GM19328 (cell line): ENCODE results near the gene ADAR.

Experiments used
- ATAC-seq: cut with Tn5 transposase; IDR thresholded peaks from one replicate; pipeline ENCODE4 v1.9.1; 2021; ENCODE audit warnings: mild to moderate bottlenecking, moderate library complexity; ENCODE audit not compliant: unreplicated experiment

The ADAR gene

GRCh38 chr1:154586641-154587040 lies 21.3 kb downstream of the ADAR start:
- no peak for ATAC-seq

GRCh38 chr1:154586231-154586630 lies 21.8 kb downstream of the ADAR start:
- ATAC-seq = no peak

GRCh38 chr1:154584267-154584994 lies 23.6 kb downstream of the ADAR start:
- no peak for ATAC-seq

- ATAC-seq = no peak
Observed at GRCh38 chr1:154583773-154584172, 24.2 kb downstream of the ADAR start.

- ATAC-seq = no peak
Observed at GRCh38 chr1:154582885-154583284, 25.1 kb downstream of the ADAR start.

- no peak for ATAC-seq
Observed at GRCh38 chr1:154581766-154582165, 26.2 kb downstream of the ADAR start.

GRCh38 chr1:154579374-154579773 lies 28.6 kb downstream of the ADAR start:
- no peak for ATAC-seq

GRCh38 chr1:154578058-154578418 lies 29.9 kb downstream of the ADAR start:
- ATAC-seq = no peak

GRCh38 chr1:154577346-154578057 lies 30.5 kb downstream of the ADAR start:
- no peak for ATAC-seq

- ATAC-seq = no peak
Observed at GRCh38 chr1:154575951-154576566, 31.9 kb downstream of the ADAR start.

GRCh38 chr1:154575147-154575927 lies 32.6 kb downstream of the ADAR start:
- no peak for ATAC-seq

GRCh38 chr1:154574716-154575115 lies 33.3 kb downstream of the ADAR start:
- ATAC-seq = no peak

- no peak for ATAC-seq
Observed at GRCh38 chr1:154573168-154573510, 34.8 kb downstream of the ADAR start.

GRCh38 chr1:154572468-154573167 lies 35.4 kb downstream of the ADAR start:
- no peak for ATAC-seq

GRCh38 chr1:154571964-154572288 lies 36.1 kb downstream of the ADAR start:
- ATAC-seq = no peak

- ATAC-seq = no peak
Observed at GRCh38 chr1:154571244-154571963, 36.6 kb downstream of the ADAR start.

GRCh38 chr1:154568157-154568815 lies 39.7 kb downstream of the ADAR start:
- no peak for ATAC-seq

- no peak for ATAC-seq
Observed at GRCh38 chr1:154567386-154568156, 40.4 kb downstream of the ADAR start, which contains the start of gene CHRNB2. Gene CHRNB2, plus strand, starts transcription at chr1:154567778. Its CDS starts 267 bp downstream, at chr1:154568045.

- ATAC-seq = no peak
Observed at GRCh38 chr1:154565876-154566275, 42.1 kb downstream of the ADAR start.
